Activated naive CD8-positive, alpha-beta T cell treated with anti-CD3 and anti-CD28 coated beads, Interleukin-2, amount 50 U/mL, for 24 hours (primary cell): ENCODE data around the gene AIF1L.
"Not testable (repeated sequence)": the region's sequence is repeated elsewhere in the genome, so short reads cannot be mapped to it uniquely, and the experiment has no call there.

ENCODE experiments used
- ATAC-seq: fragments of 150-1000 bp; cut with Tn5 transposase; one replicate; pipeline ENCODE4 v1.10.0; 2021
- DNase-seq: peaks from one replicate; pipeline ENCODE4 v3.0.0; 2021
- H3K27ac Mint-ChIP-seq: one replicate; pipeline ENCODE4 v1.8.0; 2021; ENCODE audit warnings: mild to moderate bottlenecking, mixed read lengths
- H3K27me3 Mint-ChIP-seq: one replicate; pipeline ENCODE4 v1.8.0; 2021; ENCODE audit warnings: mixed read lengths
- H3K36me3 Mint-ChIP-seq: one replicate; pipeline ENCODE4 v1.8.0; 2021; ENCODE audit warnings: low read depth, mixed read lengths
- H3K4me1 Mint-ChIP-seq: one replicate; pipeline ENCODE4 v1.8.0; 2021; ENCODE audit warnings: mixed read lengths
- H3K4me3 Mint-ChIP-seq: one replicate; pipeline ENCODE4 v1.8.0; 2021; ENCODE audit warnings: mild to moderate bottlenecking, moderate library complexity, mixed read lengths
- H3K9me3 Mint-ChIP-seq: one replicate; pipeline ENCODE4 v1.8.0; 2021; ENCODE audit warnings: mixed read lengths

The AIF1L gene

GRCh38 chr9:131101207-131101964 lies 5.1 kb downstream of the AIF1L start:
- DNase-seq (no peak), ATAC-seq (no peak)
- H3K36me3 Mint-ChIP-seq = no peaks in the 10 kb centered on the region
- no peaks in the 10 kb centered on the region for H3K9me3 Mint-ChIP-seq
- H3K4me1 Mint-ChIP-seq = peaks cover 3% of the 10 kb centered on the region
- H3K27me3 Mint-ChIP-seq = peaks cover 10% of the 10 kb centered on the region
- H3K4me3 Mint-ChIP-seq = no peak overlapping the region
- H3K27ac Mint-ChIP-seq = no peak overlapping the region

- ATAC-seq (no peak), DNase-seq (no peak)
- H3K4me1 Mint-ChIP-seq = no peaks in the 10 kb centered on the region
- H3K4me3 Mint-ChIP-seq = no peak overlapping the region
- no peak overlapping the region for H3K27ac Mint-ChIP-seq
- H3K27me3 Mint-ChIP-seq = peaks cover 2% of the 10 kb centered on the region
- H3K9me3 Mint-ChIP-seq = no peaks in the 10 kb centered on the region
- H3K36me3 Mint-ChIP-seq = no peaks in the 10 kb centered on the region
These were observed 6.7 kb downstream of the AIF1L start for GRCh38 chr9:131103024-131103423.

GRCh38 chr9:131103535-131103934 lies 7.2 kb downstream of the AIF1L start:
- ATAC-seq (no peak), DNase-seq (no peak)
- Mint-ChIP-seq H3K27me3 (no peaks in the 10 kb centered on the region), H3K4me3 (no peak overlapping the region), H3K4me1 (no peaks in the 10 kb centered on the region), H3K9me3 (no peaks in the 10 kb centered on the region), H3K36me3 (no peaks in the 10 kb centered on the region), H3K27ac (no peak overlapping the region)

- Mint-ChIP-seq H3K27ac (no peak overlapping the region), H3K4me1 (no peaks in the 10 kb centered on the region), H3K4me3 (no peak overlapping the region), H3K9me3 (no peaks in the 10 kb centered on the region), H3K27me3 (no peaks in the 10 kb centered on the region), H3K36me3 (no peaks in the 10 kb centered on the region)
- ATAC-seq = no peak
- DNase-seq = no peak
These were observed 7.8 kb downstream of the AIF1L start for GRCh38 chr9:131104016-131104740.

GRCh38 chr9:131105952-131106351 lies 9.6 kb downstream of the AIF1L start:
- H3K27me3 Mint-ChIP-seq = no peaks in the 10 kb centered on the region
- no peak overlapping the region for H3K27ac Mint-ChIP-seq
- no peaks in the 10 kb centered on the region for H3K4me1 Mint-ChIP-seq

GRCh38 chr9:131107760-131108159 lies 11.4 kb downstream of the AIF1L start:
- ATAC-seq (no peak), DNase-seq (no peak)
- Mint-ChIP-seq H3K4me1 (no peaks in the 10 kb centered on the region), H3K27ac (no peak overlapping the region), H3K9me3 (no peaks in the 10 kb centered on the region), H3K36me3 (no peaks in the 10 kb centered on the region), H3K4me3 (no peak overlapping the region), H3K27me3 (no peaks in the 10 kb centered on the region)

More at GRCh38 chr9:131105952-131106351, 9.6 kb downstream of the AIF1L start:
- no peak for DNase-seq
- ATAC-seq = no peak
- no peaks in the 10 kb centered on the region for H3K9me3 Mint-ChIP-seq
- no peaks in the 10 kb centered on the region for H3K36me3 Mint-ChIP-seq
- H3K4me3 Mint-ChIP-seq = no peak overlapping the region

GRCh38 chr9:131111186-131111853 lies 15.0 kb downstream of the AIF1L start:
- ATAC-seq (no peak), DNase-seq (no peak)
- no peaks in the 10 kb centered on the region for H3K36me3 Mint-ChIP-seq
- H3K27ac Mint-ChIP-seq = no peak overlapping the region
- H3K9me3 Mint-ChIP-seq = no peaks in the 10 kb centered on the region
- H3K4me3 Mint-ChIP-seq = no peak overlapping the region
- peaks cover 2% of the 10 kb centered on the region for H3K27me3 Mint-ChIP-seq
- H3K4me1 Mint-ChIP-seq = no peaks in the 10 kb centered on the region

- no peak overlapping the region for H3K4me3 Mint-ChIP-seq
These were observed 15.6 kb downstream of the AIF1L start for GRCh38 chr9:131111854-131112311.

GRCh38 chr9:131112374-131113154 lies 16.2 kb downstream of the AIF1L start:
- DNase-seq = no peak
- ATAC-seq = no peak
- Mint-ChIP-seq H3K4me3 (no peak overlapping the region), H3K27me3 (peaks cover 7% of the 10 kb centered on the region), H3K36me3 (no peaks in the 10 kb centered on the region), H3K27ac (no peak overlapping the region), H3K4me1 (no peaks in the 10 kb centered on the region), H3K9me3 (no peaks in the 10 kb centered on the region)

More at GRCh38 chr9:131111854-131112311, 15.6 kb downstream of the AIF1L start:
- Mint-ChIP-seq H3K27me3 (peaks cover 2% of the 10 kb centered on the region), H3K27ac (no peak overlapping the region), H3K36me3 (no peaks in the 10 kb centered on the region), H3K4me1 (no peaks in the 10 kb centered on the region), H3K9me3 (no peaks in the 10 kb centered on the region)
- no peak for DNase-seq
- no peak for ATAC-seq

- ATAC-seq = no peak
- Mint-ChIP-seq H3K9me3 (no peaks in the 10 kb centered on the region), H3K4me1 (no peaks in the 10 kb centered on the region), H3K36me3 (no peaks in the 10 kb centered on the region), H3K27ac (no peak overlapping the region), H3K4me3 (no peak overlapping the region), H3K27me3 (peaks cover 9% of the 10 kb centered on the region)
- DNase-seq = no peak
These were observed 17.3 kb downstream of the AIF1L start for GRCh38 chr9:131113655-131114054.

- Mint-ChIP-seq H3K4me3 (no peak overlapping the region), H3K27ac (no peak overlapping the region), H3K4me1 (no peaks in the 10 kb centered on the region), H3K9me3 (no peaks in the 10 kb centered on the region), H3K27me3 (peaks cover 9% of the 10 kb centered on the region), H3K36me3 (no peaks in the 10 kb centered on the region)
- ATAC-seq (no peak), DNase-seq (no peak)
These were observed 17.8 kb downstream of the AIF1L start for GRCh38 chr9:131114084-131114535.

GRCh38 chr9:131115360-131115742 lies 19.0 kb downstream of the AIF1L start:
- ATAC-seq, H3K36me3 Mint-ChIP-seq, H3K9me3 Mint-ChIP-seq, H3K4me1 Mint-ChIP-seq, H3K4me3 Mint-ChIP-seq, H3K27ac Mint-ChIP-seq, DNase-seq, H3K27me3 Mint-ChIP-seq: not testable (repeated sequence)

GRCh38 chr9:131116281-131117120 lies 20.2 kb downstream of the AIF1L start:
- H3K4me3 Mint-ChIP-seq = no peak overlapping the region
- ATAC-seq (no peak), DNase-seq (no peak)
- no peak overlapping the region for H3K27ac Mint-ChIP-seq
- no peaks in the 10 kb centered on the region for H3K9me3 Mint-ChIP-seq
- peaks cover 9% of the 10 kb centered on the region for H3K27me3 Mint-ChIP-seq
- H3K4me1 Mint-ChIP-seq = no peaks in the 10 kb centered on the region
- H3K36me3 Mint-ChIP-seq = no peaks in the 10 kb centered on the region
